ENCODE results near the gene PRRT1.

- TF ChIP-seq, protein P1, sequence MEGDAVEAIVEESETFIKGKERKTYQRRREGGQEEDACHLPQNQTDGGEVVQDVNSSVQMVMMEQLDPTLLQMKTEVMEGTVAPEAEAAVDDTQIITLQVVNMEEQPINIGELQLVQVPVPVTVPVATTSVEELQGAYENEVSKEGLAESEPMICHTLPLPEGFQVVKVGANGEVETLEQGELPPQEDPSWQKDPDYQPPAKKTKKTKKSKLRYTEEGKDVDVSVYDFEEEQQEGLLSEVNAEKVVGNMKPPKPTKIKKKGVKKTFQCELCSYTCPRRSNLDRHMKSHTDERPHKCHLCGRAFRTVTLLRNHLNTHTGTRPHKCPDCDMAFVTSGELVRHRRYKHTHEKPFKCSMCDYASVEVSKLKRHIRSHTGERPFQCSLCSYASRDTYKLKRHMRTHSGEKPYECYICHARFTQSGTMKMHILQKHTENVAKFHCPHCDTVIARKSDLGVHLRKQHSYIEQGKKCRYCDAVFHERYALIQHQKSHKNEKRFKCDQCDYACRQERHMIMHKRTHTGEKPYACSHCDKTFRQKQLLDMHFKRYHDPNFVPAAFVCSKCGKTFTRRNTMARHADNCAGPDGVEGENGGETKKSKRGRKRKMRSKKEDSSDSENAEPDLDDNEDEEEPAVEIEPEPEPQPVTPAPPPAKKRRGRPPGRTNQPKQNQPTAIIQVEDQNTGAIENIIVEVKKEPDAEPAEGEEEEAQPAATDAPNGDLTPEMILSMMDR (IDR thresholded peaks at IDR 0.05; ENCODE audit: poor library complexity) = no peak
- TF ChIP-seq EZH2 (IDR thresholded peaks at IDR 0.05; ENCODE audit: borderline replicate concordance) = no peak
These were observed 42.5 kb downstream of the PRRT1 start, which contains the start of gene TNXB for GRCh38 chr6:32109114-32109764.
